GM19099 (cell line): ENCODE measurements around the gene GRIP2.

Source experiments
- POLR2A ChIP-seq: IDR thresholded peaks from 3 replicates; pipeline ENCODE4 v1.6.1; 2011; ENCODE audit warnings: low read depth; ENCODE audit not compliant: insufficient read length; ENCODE audit errors: extremely low read depth

GRIP2 gene

GRCh38 chr3:14496351-14496750 is 43.8 kb downstream of the GRIP2 start:
- TF ChIP-seq POLR2A = no peak

GRCh38 chr3:14494973-14495300 is 45.2 kb downstream of the GRIP2 start:
- no peak for TF ChIP-seq POLR2A

- TF ChIP-seq POLR2A = no peak
Observed at GRCh38 chr3:14494279-14494972, 45.7 kb downstream of the GRIP2 start.

- TF ChIP-seq POLR2A = no peak
Observed at GRCh38 chr3:14492948-14493881, 46.9 kb downstream of the GRIP2 start.

GRCh38 chr3:14491396-14492190 is 48.5 kb downstream of the GRIP2 start:
- TF ChIP-seq POLR2A = no peak

GRCh38 chr3:14490831-14491230 is 49.3 kb downstream of the GRIP2 start:
- no peak for TF ChIP-seq POLR2A

- no peak for TF ChIP-seq POLR2A
Observed at GRCh38 chr3:14490255-14490654, 49.9 kb downstream of the GRIP2 start.

GRCh38 chr3:14489641-14490040 is 50.5 kb downstream of the GRIP2 start:
- no peak for TF ChIP-seq POLR2A

- no peak for TF ChIP-seq POLR2A
Observed at GRCh38 chr3:14488286-14489041, 51.7 kb downstream of the GRIP2 start.

GRCh38 chr3:14487821-14488220 is 52.3 kb downstream of the GRIP2 start:
- TF ChIP-seq POLR2A = no peak

- TF ChIP-seq POLR2A = no peak
Observed at GRCh38 chr3:14487086-14487485, 53.1 kb downstream of the GRIP2 start.

- TF ChIP-seq POLR2A = no peak
Observed at GRCh38 chr3:14486460-14486859, 53.7 kb downstream of the GRIP2 start.

- no peak for TF ChIP-seq POLR2A
Observed at GRCh38 chr3:14485981-14486380, 54.2 kb downstream of the GRIP2 start.

- TF ChIP-seq POLR2A = no peak
Observed at GRCh38 chr3:14484741-14485140, 55.4 kb downstream of the GRIP2 start.

GRCh38 chr3:14483286-14483685 is 56.9 kb downstream of the GRIP2 start:
- TF ChIP-seq POLR2A = no peak
